ENCODE measurements around the gene B3GAT2. TPM values are rescaled to one million over a fixed set of nuclear protein-coding genes. Genes with fewer than 3 reads are reported as not detected.

Gene B3GAT2
- total RNA-seq, 2 experiments from 2014 or later = 0.05 TPM; not detected in 1

- no peak for DNase-seq
- peaks cover 4% of the 10 kb centered on the region for H3K27me3 Mint-ChIP-seq
- no peaks in the 10 kb centered on the region for H3K4me1 Mint-ChIP-seq
- H3K36me3 Mint-ChIP-seq (ENCODE audit: low read depth) = no peaks in the 10 kb centered on the region
- ChIA-PET POLR2A (no interaction called here), CTCF (no interaction called here)
- no peak overlapping the region for H3K4me3 Mint-ChIP-seq
- H3K9me3 Mint-ChIP-seq = no peaks in the 10 kb centered on the region
- H3K27ac Mint-ChIP-seq = no peak overlapping the region
Observed at GRCh38 chr6:70886071-70886470, 70.8 kb downstream of the B3GAT2 start.

GRCh38 chr6:70884074-70884983, 72.5 kb downstream of the B3GAT2 start:
- H3K4me1 Mint-ChIP-seq = no peaks in the 10 kb centered on the region
- peak; percentile 70 for DNase-seq
- ChIA-PET POLR2A (no interaction called here), CTCF (interaction anchor here (0.5 to 2.1 kb wide), 7 partner anchors 10 to 574 kb away, joined by 3 to 14 read pairs (median 5); no protein-coding TSS in a partner anchor)
- peaks cover 4% of the 10 kb centered on the region for H3K27me3 Mint-ChIP-seq
- H3K36me3 Mint-ChIP-seq (ENCODE audit: low read depth) = no peaks in the 10 kb centered on the region
- no peak overlapping the region for H3K4me3 Mint-ChIP-seq
- no peak overlapping the region for H3K27ac Mint-ChIP-seq
- H3K9me3 Mint-ChIP-seq = no peaks in the 10 kb centered on the region

- CTCF ChIA-PET = interaction anchor here (0.6 kb wide), 1 partner anchor 106 kb away, joined by 3 read pairs; no protein-coding TSS in a partner anchor
Observed at GRCh38 chr6:70879496-70879895, 77.4 kb downstream of the B3GAT2 start.

GRCh38 chr6:70874181-70874913, 82.5 kb downstream of the B3GAT2 start:
- no peak for DNase-seq
- Mint-ChIP-seq H3K27ac (no peak overlapping the region), H3K9me3 (peaks cover 13% of the 10 kb centered on the region), H3K27me3 (peaks cover 26% of the 10 kb centered on the region), H3K4me3 (no peak overlapping the region), H3K4me1 (no peaks in the 10 kb centered on the region), H3K36me3 (ENCODE audit: low read depth) (peaks cover 2% of the 10 kb centered on the region)
- ChIA-PET CTCF (interaction anchor here (1.5 kb wide), 1 partner anchor 10 kb away, joined by 5 read pairs; no protein-coding TSS in a partner anchor), POLR2A (no interaction called here)

More at GRCh38 chr6:70879496-70879895, 77.4 kb downstream of the B3GAT2 start:
- H3K36me3 Mint-ChIP-seq (ENCODE audit: low read depth) = no peaks in the 10 kb centered on the region
- DNase-seq = no peak
- H3K4me3 Mint-ChIP-seq = no peak overlapping the region
- POLR2A ChIA-PET = no interaction called here
- H3K9me3 Mint-ChIP-seq = no peaks in the 10 kb centered on the region
- peaks cover 18% of the 10 kb centered on the region for H3K27me3 Mint-ChIP-seq
- H3K27ac Mint-ChIP-seq = no peak overlapping the region
- H3K4me1 Mint-ChIP-seq = no peaks in the 10 kb centered on the region

GRCh38 chr6:70872469-70872868, 84.4 kb downstream of the B3GAT2 start:
- DNase-seq = no peak
- H3K27ac Mint-ChIP-seq = no peak overlapping the region
- peaks cover 2% of the 10 kb centered on the region for H3K36me3 Mint-ChIP-seq (ENCODE audit: low read depth)
- no peak overlapping the region for H3K4me3 Mint-ChIP-seq
- no peaks in the 10 kb centered on the region for H3K4me1 Mint-ChIP-seq
- peaks cover 33% of the 10 kb centered on the region for H3K27me3 Mint-ChIP-seq
- POLR2A ChIA-PET = no interaction called here
- peaks cover 13% of the 10 kb centered on the region for H3K9me3 Mint-ChIP-seq
- CTCF ChIA-PET = no interaction called here

GRCh38 chr6:70864401-70864800, 92.5 kb downstream of the B3GAT2 start:
- Mint-ChIP-seq H3K4me1 (no peaks in the 10 kb centered on the region), H3K27me3 (peaks cover 21% of the 10 kb centered on the region), H3K9me3 (peaks cover 2% of the 10 kb centered on the region), H3K4me3 (no peak overlapping the region), H3K27ac (no peak overlapping the region), H3K36me3 (ENCODE audit: low read depth) (peaks cover 18% of the 10 kb centered on the region)
- no peak for DNase-seq
- ChIA-PET POLR2A (no interaction called here), CTCF (no interaction called here)

- Mint-ChIP-seq H3K4me3 (no peak overlapping the region), H3K27me3 (peaks cover 17% of the 10 kb centered on the region), H3K36me3 (ENCODE audit: low read depth) (peaks cover 24% of the 10 kb centered on the region), H3K9me3 (peaks cover 2% of the 10 kb centered on the region), H3K4me1 (no peaks in the 10 kb centered on the region), H3K27ac (no peak overlapping the region)
- ChIA-PET CTCF (no interaction called here), POLR2A (no interaction called here)
- DNase-seq = no peak
Observed at GRCh38 chr6:70863343-70863742, 93.5 kb downstream of the B3GAT2 start.

GRCh38 chr6:70860920-70861319, 95.9 kb downstream of the B3GAT2 start:
- Mint-ChIP-seq H3K9me3 (no peaks in the 10 kb centered on the region), H3K4me1 (no peaks in the 10 kb centered on the region), H3K27ac (no peak overlapping the region), H3K36me3 (ENCODE audit: low read depth) (peaks cover 28% of the 10 kb centered on the region), H3K27me3 (no peaks in the 10 kb centered on the region), H3K4me3 (no peak overlapping the region)
- DNase-seq = no peak
- CTCF ChIA-PET = interaction anchor here (0.6 kb wide), 1 partner anchor 629 kb away, joined by 3 read pairs; no protein-coding TSS in a partner anchor
- POLR2A ChIA-PET = no interaction called here

- no peak overlapping the region for H3K4me3 Mint-ChIP-seq
- no peak for DNase-seq
- no peaks in the 10 kb centered on the region for H3K4me1 Mint-ChIP-seq
- H3K36me3 Mint-ChIP-seq (ENCODE audit: low read depth) = peaks cover 31% of the 10 kb centered on the region
- no peak overlapping the region for H3K27ac Mint-ChIP-seq
- H3K27me3 Mint-ChIP-seq = no peaks in the 10 kb centered on the region
- ChIA-PET CTCF (no interaction called here), POLR2A (no interaction called here)
- H3K9me3 Mint-ChIP-seq = no peaks in the 10 kb centered on the region
Observed at GRCh38 chr6:70860045-70860444, 96.8 kb downstream of the B3GAT2 start.

- ChIA-PET POLR2A (interaction anchor here (0.6 kb wide), 1 partner anchor 70 kb away, joined by 3 read pairs; no protein-coding TSS in a partner anchor), CTCF (interaction anchor here (0.6 to 1.0 kb wide), 4 partner anchors 10 to 1814 kb away, joined by 3 to 4 read pairs (median 3); no protein-coding TSS in a partner anchor)
- DNase-seq = no peak
- H3K4me3 Mint-ChIP-seq = no peak overlapping the region
- no peaks in the 10 kb centered on the region for H3K4me1 Mint-ChIP-seq
- H3K9me3 Mint-ChIP-seq = no peaks in the 10 kb centered on the region
- no peak overlapping the region for H3K27ac Mint-ChIP-seq
- H3K36me3 Mint-ChIP-seq (ENCODE audit: low read depth) = peaks cover 39% of the 10 kb centered on the region
- H3K27me3 Mint-ChIP-seq = no peaks in the 10 kb centered on the region
Observed at GRCh38 chr6:70857387-70858077, 99.3 kb downstream of the B3GAT2 start.

- no peak overlapping the region for H3K27ac Mint-ChIP-seq
- H3K4me1 Mint-ChIP-seq = no peaks in the 10 kb centered on the region
- H3K4me3 Mint-ChIP-seq = no peak overlapping the region
- H3K36me3 Mint-ChIP-seq (ENCODE audit: low read depth) = peaks cover 19% of the 10 kb centered on the region
- no peaks in the 10 kb centered on the region for H3K9me3 Mint-ChIP-seq
- no peak for DNase-seq
- POLR2A ChIA-PET = no interaction called here
- CTCF ChIA-PET = interaction anchor here (0.6 kb wide), 1 partner anchor 159 kb away, joined by 5 read pairs; no protein-coding TSS in a partner anchor
- no peaks in the 10 kb centered on the region for H3K27me3 Mint-ChIP-seq
Observed at GRCh38 chr6:70852667-70853246, 104.1 kb downstream of the B3GAT2 start.

- ChIA-PET POLR2A (no interaction called here), CTCF (no interaction called here)
- no peak for DNase-seq
- peaks cover 3% of the 10 kb centered on the region for H3K9me3 Mint-ChIP-seq
- peaks cover 32% of the 10 kb centered on the region for H3K36me3 Mint-ChIP-seq (ENCODE audit: low read depth)
- no peak overlapping the region for H3K27ac Mint-ChIP-seq
- H3K27me3 Mint-ChIP-seq = no peaks in the 10 kb centered on the region
- no peak overlapping the region for H3K4me3 Mint-ChIP-seq
- H3K4me1 Mint-ChIP-seq = no peaks in the 10 kb centered on the region
Observed at GRCh38 chr6:70849348-70850069, 107.4 kb downstream of the B3GAT2 start.
